ENCODE data around the gene POU2F1. TPM values are rescaled to one million over a fixed set of nuclear protein-coding genes. Genes with fewer than 3 reads are reported as not detected.

The POU2F1 gene
- total RNA-seq, 1 donor from 2014 or later, result 7.2 TPM

DNA sequence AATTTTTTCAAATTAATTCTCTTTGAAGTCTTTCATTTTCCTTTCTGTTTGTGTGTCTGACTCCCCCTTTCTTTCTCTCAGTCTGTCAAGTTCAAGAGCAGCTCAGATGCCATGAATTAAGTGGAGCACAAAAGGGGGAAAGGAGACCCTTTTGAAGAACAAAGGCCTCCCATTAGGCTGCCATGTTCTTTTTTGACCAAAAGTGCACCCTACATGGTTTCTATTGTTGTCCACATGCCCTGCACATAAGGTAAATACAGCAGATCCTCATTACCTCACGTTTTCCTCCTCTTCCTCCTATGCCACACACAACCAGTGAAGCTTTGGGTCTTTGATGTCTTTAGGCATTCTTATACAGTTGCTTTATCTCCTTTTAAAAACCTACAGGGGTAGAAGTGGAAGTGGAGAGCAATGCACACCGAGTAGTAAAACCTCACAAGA lies 47.7 kb downstream of the POU2F1 start:
- no peak overlapping the region for H3K4me3 ChIP-seq (ENCODE audit: low read depth, low read length)
- no peak for DNase-seq (ENCODE audit: low read depth)
- TF ChIP-seq, protein P1, sequence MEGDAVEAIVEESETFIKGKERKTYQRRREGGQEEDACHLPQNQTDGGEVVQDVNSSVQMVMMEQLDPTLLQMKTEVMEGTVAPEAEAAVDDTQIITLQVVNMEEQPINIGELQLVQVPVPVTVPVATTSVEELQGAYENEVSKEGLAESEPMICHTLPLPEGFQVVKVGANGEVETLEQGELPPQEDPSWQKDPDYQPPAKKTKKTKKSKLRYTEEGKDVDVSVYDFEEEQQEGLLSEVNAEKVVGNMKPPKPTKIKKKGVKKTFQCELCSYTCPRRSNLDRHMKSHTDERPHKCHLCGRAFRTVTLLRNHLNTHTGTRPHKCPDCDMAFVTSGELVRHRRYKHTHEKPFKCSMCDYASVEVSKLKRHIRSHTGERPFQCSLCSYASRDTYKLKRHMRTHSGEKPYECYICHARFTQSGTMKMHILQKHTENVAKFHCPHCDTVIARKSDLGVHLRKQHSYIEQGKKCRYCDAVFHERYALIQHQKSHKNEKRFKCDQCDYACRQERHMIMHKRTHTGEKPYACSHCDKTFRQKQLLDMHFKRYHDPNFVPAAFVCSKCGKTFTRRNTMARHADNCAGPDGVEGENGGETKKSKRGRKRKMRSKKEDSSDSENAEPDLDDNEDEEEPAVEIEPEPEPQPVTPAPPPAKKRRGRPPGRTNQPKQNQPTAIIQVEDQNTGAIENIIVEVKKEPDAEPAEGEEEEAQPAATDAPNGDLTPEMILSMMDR (conservative IDR thresholded peaks at IDR 0.05; ENCODE audit: low read depth, low read length), result no peak

- DNase-seq (ENCODE audit: low read depth), result no peak
- H3K4me3 ChIP-seq (ENCODE audit: low read depth, low read length), result no peak overlapping the region
- TF ChIP-seq, protein P1 (conservative IDR thresholded peaks at IDR 0.05; ENCODE audit: low read depth, low read length), result no peak
These were observed 49.8 kb downstream of the POU2F1 start for GRCh38 chr1:167270349-167271092.

- DNase-seq (ENCODE audit: low read depth), result no peak
- TF ChIP-seq, protein P1 (conservative IDR thresholded peaks at IDR 0.05; ENCODE audit: low read depth, low read length), result no peak
These were observed 51.8 kb downstream of the POU2F1 start for GRCh38 chr1:167272369-167272957.

GRCh38 chr1:167273027-167273800 lies 52.5 kb downstream of the POU2F1 start:
- no peak for DNase-seq (ENCODE audit: low read depth)
- TF ChIP-seq, protein P1 (conservative IDR thresholded peaks at IDR 0.05; ENCODE audit: low read depth, low read length), result no peak

More at GRCh38 chr1:167272369-167272957, 51.8 kb downstream of the POU2F1 start:
- H3K4me3 ChIP-seq (ENCODE audit: low read depth, low read length), result no peak overlapping the region

GRCh38 chr1:167274061-167274460 lies 53.4 kb downstream of the POU2F1 start:
- H3K4me3 ChIP-seq (ENCODE audit: low read depth, low read length), result no peak overlapping the region
- DNase-seq (ENCODE audit: low read depth), result no peak
- TF ChIP-seq, protein P1 (conservative IDR thresholded peaks at IDR 0.05; ENCODE audit: low read depth, low read length), result no peak

More at GRCh38 chr1:167273027-167273800, 52.5 kb downstream of the POU2F1 start:
- no peak overlapping the region for H3K4me3 ChIP-seq (ENCODE audit: low read depth, low read length)

DNA sequence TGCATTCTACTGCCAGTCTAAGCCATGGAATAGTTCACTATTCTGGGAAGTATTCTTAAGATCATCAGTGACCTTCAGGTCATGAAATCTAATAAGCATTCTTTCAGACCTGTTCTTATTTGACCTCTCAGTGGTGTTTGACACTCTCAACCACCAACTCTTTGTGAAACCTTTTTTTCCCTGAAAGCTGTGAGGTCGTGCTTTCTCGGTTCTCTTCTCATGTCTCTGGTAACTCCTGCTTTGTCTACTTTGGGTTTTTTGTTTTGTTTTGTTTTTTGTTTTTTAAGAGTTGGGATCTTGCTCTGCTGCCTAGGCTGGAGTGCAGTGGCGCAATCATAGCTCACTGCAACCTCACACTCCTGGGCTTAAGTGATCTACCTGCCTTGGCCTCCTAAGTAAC lies 56.3 kb downstream of the POU2F1 start:
- no peak overlapping the region for H3K4me3 ChIP-seq (ENCODE audit: low read depth, low read length)
- no peak for DNase-seq (ENCODE audit: low read depth)
- TF ChIP-seq, protein P1 (conservative IDR thresholded peaks at IDR 0.05; ENCODE audit: low read depth, low read length), result no peak
